ENCODE data around the gene POLR3A.
"Not testable (repeated sequence)": the region's sequence is repeated elsewhere in the genome, so short reads cannot be mapped to it uniquely, and the experiment has no call there.

Gene POLR3A

DNA sequence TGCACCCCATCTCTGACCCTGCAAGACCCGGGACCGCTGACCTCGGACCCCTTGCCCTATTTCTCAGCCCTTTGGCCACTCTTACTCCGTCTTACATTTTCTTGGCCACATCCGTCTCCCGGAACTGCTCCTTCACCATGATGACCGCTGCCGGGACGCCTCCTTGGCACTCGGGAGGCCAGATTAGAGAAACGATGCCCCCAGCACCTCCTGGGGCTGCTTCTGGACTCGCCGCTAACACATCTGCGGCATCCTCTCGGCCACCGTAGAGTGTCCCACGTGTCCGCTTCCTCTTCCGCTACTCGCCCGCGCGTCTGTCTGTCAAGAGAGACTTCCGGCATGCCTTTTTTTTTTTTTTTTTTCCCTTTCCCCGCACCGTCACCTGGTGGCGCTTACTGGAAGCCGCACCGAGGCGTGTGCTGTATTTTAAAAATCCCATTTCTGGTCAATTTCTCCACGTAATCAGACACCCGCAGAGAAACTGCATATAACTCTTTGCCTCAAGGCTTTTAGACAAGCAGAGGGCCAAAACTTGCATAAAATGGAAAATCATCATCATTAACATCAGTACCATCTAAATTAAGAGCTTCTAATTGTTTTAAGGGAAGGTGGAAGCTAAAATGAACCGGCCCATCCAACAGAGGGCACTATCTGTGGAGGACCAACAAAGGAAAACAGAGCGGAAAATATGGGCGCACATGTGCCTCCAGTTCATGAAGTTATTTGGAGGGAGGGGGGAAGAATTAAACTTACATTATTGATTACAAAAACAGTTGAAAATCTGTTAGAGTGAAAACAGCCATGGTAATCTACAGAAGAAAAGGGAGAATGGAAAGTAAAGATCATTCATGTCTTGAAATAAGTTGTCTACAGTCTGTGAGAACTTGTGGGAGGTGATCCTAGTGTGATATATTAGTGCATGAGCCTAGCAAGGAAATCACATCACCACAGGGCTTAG, at the start of gene POLR3A:
TSS of gene POLR3A (minus strand) at position 247 of the 958 bp plus-strand sequence. CDS start at position 139, 108 bp downstream.
- DNase-seq (ENCODE audit: low spot score), result peak; percentile 94

DNA sequence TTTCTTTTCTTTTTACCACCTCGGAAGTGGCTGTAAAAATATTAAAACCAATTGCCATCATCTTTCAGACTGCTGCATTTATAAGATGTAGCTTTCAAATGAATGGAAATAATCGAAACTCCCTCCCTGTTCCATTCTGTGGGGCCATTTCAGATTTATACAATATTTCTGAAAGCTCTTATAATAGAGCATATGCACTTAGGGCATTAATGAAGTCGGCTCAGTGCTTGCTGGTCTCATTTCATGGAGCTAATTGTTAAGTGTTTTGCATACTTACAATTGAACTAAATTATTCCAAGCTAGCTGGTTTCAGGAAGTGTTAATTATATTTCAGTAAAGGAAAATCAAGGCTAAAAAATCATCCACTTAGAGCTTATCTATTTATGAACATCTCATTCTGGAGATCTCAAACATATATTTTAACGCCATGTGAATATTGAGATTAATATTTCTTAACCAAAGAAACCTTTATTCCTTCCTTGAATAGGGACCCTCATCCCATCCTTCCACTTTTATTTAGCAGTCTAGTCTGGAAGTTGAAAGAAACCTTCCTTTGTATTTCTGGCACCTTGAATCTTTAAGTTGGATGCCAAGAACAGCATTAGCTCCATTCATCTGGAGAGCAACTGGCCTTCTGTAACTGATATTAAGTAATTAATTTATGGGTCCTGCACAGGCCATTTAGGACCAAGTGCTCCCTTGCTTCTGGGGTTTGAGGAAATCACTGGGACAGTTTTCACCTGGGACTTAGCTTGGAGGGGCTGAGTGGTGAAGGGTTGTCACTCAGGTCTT, 49.4 kb upstream of the POLR3A start:
- DNase-seq (ENCODE audit: low spot score), result no peak

GRCh38 chr10:78075806-78076205, 46.5 kb upstream of the POLR3A start:
- not testable (repeated sequence) for DNase-seq (ENCODE audit: low spot score)

DNA sequence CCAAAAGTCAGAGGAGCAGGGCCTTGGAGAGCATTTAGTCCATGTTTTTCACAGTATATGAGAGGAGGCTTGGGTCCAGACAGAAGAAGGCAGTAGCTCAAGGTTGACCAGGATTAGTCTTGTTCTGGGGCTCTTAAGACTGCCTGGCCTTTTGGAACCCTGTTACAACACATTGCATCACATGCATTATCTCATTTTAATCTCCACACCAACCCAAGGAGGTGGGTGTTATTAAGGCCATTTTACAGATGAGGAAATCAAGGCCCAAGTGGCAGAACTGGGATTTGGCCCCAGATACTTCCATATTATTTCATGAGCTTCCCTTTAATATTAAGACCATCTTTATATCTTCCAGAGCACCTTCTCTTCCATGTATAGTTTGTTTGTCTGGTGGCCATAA, 43.2 kb upstream of the POLR3A start:
- no peak for DNase-seq (ENCODE audit: low spot score)

DNA sequence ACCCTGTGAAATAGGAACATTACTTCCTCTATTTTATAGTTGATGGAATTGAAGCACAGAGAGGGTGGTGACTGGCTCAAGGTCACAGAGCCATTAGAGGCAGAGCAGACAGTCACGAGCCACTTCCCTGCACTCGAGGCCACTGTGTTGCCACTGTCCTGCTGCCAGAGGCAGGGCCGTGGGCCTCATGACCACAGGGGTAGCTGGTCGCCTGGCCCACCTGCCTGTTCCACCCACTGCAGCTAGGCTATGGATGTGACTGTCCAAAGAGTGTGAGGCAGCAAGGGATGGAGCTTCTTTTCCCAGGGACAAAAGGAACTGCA, 42.5 kb upstream of the POLR3A start:
- no peak for DNase-seq (ENCODE audit: low spot score)

DNA sequence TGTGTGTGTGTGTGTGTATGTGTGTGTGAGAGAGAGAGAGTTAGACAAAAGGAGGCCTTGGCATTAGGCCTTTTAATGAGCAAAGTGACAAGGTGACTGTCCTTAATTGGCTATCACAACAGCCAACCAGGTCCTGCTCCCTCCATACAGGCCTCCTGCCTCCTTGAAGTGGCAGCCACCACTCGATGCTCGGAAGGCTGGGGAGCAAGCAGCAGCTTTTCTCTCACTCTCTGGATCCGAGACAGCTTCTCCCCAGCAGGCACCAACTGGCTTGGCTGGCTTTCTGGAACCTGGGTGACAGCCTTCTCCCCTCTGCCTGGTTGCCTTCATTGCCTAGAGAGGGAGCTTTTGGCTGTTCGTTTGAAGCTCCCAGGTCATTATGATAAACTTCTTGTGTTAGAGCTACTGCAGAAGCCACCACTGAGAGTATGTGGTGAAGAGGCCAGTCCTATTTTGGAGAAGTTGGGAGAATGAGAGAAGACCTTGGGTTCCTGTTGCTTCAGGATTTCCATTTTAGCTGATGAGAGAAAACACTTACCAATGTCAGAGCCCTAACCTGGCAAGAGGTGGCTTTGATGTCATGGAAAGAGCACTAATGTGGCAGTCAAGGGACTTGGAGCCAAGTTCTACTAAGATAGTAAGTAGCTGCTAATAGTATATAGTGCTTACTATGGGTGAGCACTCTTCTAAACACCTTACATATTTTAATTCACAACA, 42.0 kb upstream of the POLR3A start:
- no peak for DNase-seq (ENCODE audit: low spot score)

GRCh38 chr10:78070726-78071125, 41.4 kb upstream of the POLR3A start:
- DNase-seq (ENCODE audit: low spot score), result no peak

DNA sequence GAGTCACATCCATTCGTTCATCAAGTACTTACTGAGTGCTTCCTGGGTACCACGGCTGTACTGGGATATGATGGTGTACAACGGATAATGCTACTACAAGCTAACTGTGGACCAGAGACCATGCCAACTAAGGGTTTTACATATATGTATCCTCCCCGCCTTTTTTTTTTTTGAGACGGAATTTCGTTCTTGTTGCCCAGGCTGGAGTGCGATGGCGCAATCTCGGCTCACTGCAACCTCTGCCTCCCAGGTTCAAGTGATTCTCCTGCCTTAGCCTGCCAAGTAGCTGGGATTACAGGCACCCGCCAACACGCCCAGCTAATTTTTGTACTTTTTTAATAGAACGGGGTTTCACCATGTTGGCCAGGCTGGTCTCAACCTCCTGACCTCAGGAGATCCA, 40.7 kb upstream of the POLR3A start:
- DNase-seq (ENCODE audit: low spot score), result not testable (repeated sequence)

DNA sequence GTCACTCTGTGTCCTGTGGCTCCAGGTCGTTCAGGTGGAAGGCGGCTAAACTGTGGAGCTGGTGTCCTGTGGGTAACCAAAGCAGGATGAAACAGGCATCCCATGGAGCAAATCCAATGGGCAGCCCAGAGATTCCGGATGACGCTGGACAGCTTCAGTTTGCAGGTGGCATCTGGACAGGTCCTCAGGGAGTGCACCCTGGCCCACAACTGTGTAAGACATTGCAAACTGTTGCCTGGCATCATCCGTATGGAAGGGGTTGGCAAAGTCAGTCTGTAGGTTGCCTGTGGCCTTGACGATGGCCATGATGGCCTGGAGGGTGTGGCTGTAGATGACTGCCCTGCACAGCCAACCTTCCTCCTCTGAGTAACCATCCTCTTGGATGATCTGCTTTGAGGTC, 39.8 kb upstream of the POLR3A start:
- DNase-seq (ENCODE audit: low spot score), result no peak

GRCh38 chr10:78066728-78067430, 37.6 kb upstream of the POLR3A start:
- no peak for DNase-seq (ENCODE audit: low spot score)

DNA sequence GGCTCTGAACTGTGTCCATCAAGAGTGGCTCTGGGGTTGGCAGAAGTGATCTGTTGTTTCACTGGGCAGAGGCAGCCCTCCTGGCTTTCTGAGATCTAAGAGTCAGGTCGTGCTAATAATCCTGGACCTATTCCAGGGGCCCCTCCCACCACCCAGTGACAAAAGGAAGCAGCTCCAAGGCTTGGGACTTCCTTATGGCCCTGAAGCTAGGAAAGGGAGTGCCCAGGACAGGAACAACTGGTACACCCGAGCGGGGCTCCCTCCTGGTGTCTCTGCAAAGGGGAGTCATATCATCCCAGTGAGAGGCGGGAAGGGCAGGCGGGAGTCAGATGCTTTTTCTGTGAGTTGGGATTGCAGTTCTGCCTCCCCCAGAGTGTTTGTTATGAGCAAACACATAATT, 36.7 kb upstream of the POLR3A start:
- no peak for DNase-seq (ENCODE audit: low spot score)

- DNase-seq (ENCODE audit: low spot score), result no peak
These were observed 36.3 kb upstream of the POLR3A start for GRCh38 chr10:78065611-78066010.

GRCh38 chr10:78064919-78065318, 35.6 kb upstream of the POLR3A start:
- not testable (repeated sequence) for DNase-seq (ENCODE audit: low spot score)

DNA sequence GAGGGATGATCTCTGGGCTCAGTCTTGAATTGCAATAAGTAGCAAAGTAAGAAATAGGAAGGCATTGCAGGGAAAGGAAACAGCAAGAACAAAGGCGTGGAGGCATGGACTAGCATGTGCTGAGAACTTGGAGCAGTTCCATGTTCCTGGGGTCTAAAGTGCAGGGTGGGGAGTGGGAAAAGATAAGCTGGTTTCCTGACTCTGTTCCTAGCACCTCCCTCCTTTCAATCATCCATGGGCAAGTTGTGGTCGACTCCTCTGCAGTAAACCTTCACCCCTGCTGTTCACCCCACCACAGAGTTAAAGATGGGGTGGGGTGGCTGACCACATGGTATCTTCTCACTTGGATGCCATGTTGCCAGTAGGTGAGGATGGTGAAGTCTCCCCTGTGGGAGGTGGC, 33.9 kb upstream of the POLR3A start:
- DNase-seq (ENCODE audit: low spot score), result no peak

DNA sequence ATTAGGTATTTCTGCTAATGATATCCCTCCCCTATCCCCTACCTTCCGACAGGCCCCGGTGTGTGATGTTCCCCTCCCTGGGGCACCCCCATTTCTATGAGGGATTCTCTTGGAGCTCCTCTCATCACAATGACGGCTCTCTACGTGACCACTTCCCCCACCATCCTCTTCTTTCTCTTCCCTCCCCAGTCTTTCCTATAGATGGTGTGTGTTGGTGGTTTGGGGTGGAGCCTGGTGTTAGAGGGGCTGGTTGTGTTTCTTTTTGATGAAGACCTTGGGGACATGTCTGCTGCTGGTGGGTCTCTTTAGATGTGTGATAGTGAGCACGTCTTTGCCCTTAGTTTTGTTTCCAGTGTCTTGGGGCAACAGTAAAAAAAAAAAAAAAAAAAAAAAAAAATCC, 33.0 kb upstream of the POLR3A start:
- no peak for DNase-seq (ENCODE audit: low spot score)

GRCh38 chr10:78059906-78060702, 30.8 kb upstream of the POLR3A start:
- DNase-seq (ENCODE audit: low spot score), result no peak

- DNase-seq (ENCODE audit: low spot score), result no peak
These were observed 29.2 kb upstream of the POLR3A start for GRCh38 chr10:78058562-78058961.

GRCh38 chr10:78053211-78053868, 24.0 kb upstream of the POLR3A start:
- DNase-seq (ENCODE audit: low spot score), result no peak

GRCh38 chr10:78049851-78050250, 20.5 kb upstream of the POLR3A start:
- no peak for DNase-seq (ENCODE audit: low spot score)

- peak; percentile 71 for DNase-seq (ENCODE audit: low spot score)
These were observed 18.1 kb upstream of the POLR3A start for GRCh38 chr10:78047314-78047891.

Data from hematopoietic multipotent progenitor cell treated with erythropoietin and hydrocortisone succinate and interleukin-3 and kit ligand, for 15 days (in vitro differentiated cells).